SH-SY5Y (cell line): ENCODE results near the gene STH.

Source experiments
- GATA2 ChIP-seq: IDR thresholded peaks from 2 replicates; pipeline ENCODE4 v1.6.1; 2011; ENCODE audit warnings: mild to moderate bottlenecking, low read depth, low read length
- GATA3 ChIP-seq: IDR thresholded peaks from 2 replicates; pipeline ENCODE4 v1.6.1; 2011; ENCODE audit warnings: low read depth, mild to moderate bottlenecking, low read length, moderate library complexity

DNA sequence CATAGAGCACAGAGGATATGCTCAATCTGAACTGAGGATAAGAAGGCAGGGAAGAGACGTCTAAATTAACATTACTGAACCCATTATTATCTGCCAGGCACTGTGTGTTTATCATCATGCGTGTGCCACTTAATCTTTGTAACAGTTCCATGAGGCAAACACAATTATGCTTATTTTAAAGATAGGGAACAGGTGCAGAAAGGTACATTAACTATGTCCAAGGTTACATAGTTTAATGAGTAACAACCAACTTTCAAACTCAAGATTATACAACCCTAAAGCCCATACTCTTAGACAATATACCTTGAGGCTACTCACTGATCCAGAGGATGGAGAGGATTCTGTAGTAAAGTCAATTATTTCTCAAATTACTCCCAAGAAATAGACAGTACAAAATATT, 43.2 kb downstream of the STH start:
- TF ChIP-seq GATA2 (no peak), GATA3 (no peak)
